T-helper 9 cell (primary cell): ENCODE measurements around the gene AGBL4.
"Not testable (repeated sequence)": the region's sequence is repeated elsewhere in the genome, so short reads cannot be mapped to it uniquely, and the experiment has no call there.

Source experiments
- DNase-seq: peaks from one replicate; pipeline ENCODE4 v3.0.0-alpha.2; 2020
- total RNA-seq, 2 donors: gene quantifications; one replicate each; lab custom pipeline; 2026; lab: John Stamatoyannopoulos, UW

Gene AGBL4
- total RNA-seq: 0 reads per million in 2 donors

DNA sequence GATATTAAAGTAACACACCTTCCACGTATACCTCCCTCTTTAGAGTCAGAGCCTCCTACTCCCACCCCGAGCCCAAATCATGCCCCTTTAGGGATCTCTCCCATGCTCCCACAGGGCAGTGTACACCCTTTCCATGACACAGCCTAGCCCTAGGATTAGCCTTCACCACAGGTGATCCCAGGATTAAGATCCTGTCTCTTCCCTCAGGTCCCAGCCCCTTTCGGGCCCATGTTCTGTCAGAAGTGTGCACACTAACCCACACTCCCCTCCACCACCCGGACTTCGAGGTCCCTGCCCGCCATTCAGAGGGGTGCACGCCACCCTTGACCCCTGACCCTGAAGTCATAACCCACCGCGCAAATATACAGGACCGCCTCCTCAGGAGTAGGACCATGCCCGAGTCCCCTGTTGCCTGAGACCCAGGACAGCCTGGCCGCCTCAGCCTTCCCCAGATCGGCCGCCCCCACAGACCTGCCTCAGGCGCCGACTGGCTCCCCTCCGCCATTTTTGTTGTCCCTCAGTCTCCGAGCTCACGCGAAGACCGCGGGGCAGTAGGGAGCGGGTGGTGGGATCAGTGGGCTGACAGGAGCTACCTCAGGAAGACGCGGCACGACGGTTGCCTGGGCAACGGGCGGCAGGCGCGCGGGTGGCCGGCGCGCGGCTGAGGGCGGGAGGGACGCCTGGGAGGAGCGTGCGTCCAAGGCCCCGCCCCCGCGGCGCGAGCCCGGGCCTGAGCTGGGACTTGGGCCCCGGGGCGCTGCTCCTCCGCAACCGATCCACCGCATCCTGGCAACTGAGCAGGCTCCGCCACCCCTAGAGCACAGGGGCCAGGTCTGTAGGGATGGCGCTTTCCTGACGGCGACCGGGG, at the start of gene AGBL4:
Gene AGBL4 (minus strand): TSS at position 663 of the 868 bp plus-strand sequence.
- no peak for DNase-seq

DNA sequence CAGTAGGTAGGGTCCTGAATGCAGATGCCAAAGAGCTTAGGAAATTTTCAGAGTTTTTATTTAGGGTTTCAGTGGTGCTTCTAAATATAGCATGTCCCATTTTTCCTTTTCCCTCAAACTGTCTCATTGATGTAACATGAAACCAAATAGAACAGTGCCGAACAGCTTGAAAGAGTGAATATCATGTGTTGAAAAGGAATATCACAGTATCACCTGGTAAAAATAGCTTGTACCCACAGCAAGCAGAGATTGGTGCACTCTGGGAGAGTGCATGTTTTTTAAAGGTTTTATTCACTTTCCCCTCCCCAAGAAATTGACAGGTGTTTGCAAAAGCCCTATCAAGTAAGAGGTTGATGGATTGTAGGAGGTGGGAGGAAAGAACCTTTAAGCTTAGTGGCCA, 43.1 kb upstream of the AGBL4 start:
- DNase-seq: no peak

DNA sequence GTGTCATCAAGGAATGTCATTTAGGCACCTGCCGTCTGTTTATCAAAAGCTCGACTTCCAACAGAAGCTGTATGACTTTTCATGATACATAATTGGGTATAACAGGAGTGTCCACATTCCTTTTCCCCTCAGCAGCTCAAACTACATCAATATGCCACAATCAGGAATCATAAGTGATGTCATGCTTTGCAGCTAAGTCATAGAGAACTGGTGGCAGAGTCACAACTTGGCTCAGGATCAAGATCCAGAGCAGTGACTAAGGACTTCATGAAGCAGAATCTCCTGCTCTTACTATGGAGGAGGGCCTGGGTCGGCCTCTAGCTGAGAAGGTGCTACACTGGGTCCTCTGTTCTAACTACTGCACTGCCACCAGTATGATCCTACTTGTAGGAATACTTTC, 36.5 kb upstream of the AGBL4 start:
- DNase-seq: no peak

DNA sequence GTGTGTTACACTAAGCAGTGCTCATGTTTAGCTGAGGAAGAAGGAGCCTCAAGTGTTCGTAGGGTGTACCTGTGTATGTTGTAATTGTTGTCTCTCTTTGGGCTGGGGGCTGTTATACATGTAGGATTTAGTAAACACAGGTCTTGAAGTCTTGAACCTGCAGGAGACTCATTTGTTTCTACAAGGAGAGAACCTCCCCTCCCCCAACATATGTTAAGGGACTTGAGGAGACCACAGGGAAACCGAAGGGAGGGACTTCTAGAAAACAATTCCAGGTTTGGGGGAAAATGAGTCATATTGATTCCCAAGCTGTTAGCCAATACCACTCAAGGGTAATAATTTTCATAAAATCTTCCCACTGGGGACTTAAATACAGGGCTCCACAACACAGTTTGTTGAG, 25.0 kb upstream of the AGBL4 start:
- DNase-seq: no peak

DNA sequence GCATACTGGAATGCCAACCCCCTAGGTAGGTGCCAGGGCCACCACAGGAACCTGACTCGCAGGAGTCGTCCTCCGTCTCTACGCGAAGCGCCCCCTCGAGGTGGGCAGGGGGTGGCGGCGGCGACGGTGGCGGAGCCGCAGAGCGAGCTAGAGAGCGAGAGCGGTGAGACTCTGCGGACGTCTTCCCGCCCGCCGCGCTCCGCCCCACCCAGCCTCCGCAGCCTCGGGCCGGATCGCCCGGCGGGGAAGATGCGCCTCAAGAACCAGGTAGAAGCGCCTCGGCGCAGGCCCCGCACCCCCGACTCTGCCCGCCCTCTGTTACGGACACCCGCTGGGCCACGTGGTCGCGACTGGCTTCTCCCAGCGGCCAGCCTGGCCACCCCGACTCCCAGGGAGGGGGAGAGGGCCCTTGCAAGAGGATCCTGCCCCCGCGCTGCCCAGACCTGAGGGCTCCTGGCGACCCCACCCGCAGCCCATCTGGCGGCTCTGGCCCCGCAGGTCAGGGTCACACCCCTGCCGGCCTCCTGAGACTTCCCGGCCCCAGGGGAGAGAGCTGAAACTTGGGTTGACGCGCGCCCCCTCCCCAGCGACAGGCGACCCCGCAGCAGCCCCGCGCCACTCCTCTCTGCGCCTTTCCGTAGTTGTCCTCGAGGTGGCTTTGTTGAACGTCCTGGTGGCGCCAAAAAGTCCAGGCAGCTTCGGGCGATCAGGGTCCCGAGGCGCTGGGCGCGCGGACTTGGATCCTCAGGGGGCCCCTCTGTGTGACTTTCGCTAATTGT, 24.4 kb upstream of the AGBL4 start:
- no peak for DNase-seq

DNA sequence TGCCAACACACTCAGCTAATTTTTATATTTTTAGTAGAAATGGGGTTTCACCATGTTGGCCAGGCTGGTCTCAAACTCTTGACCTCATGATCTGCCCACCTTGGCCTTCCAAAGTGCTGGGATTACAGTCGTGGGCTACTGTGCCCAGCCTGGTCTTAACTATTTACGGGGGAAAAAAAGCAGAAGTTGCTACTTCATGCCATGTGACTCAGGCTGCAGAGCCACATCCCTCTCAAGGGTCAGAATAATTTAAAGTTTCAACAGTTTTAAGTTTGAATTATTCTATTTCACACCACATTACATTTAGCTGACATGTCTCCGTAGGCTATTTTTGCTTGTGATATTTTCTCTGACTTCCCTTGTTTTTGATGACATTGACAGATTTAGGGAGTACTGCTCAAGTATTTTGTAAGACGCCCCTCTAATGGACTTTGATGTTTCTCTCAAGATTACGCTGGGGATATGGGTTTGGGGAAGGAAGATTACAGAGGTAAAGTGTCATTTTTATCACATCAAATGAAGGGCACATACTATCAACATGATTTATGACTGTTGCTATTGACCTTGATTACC, 14.6 kb upstream of the AGBL4 start:
- no peak for DNase-seq

DNA sequence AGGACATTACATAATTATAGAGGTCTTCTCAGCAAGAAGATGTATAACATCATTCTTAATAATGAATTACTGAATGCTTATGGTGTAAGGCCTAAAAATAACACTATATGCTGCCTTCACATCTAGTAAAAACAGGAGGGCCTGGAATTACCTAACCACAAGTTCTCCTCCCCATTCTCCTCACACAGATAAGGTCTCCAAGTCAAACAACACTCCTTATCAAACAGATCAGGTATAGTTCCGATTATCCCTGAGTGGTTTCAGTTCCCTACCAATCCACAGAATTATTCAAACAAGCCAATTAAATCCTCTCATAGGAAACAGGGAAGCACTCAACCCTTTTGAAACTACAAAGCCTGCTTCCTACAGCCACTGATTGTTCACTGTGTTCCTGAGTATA, 4.0 kb upstream of the AGBL4 start:
- DNase-seq: no peak

DNA sequence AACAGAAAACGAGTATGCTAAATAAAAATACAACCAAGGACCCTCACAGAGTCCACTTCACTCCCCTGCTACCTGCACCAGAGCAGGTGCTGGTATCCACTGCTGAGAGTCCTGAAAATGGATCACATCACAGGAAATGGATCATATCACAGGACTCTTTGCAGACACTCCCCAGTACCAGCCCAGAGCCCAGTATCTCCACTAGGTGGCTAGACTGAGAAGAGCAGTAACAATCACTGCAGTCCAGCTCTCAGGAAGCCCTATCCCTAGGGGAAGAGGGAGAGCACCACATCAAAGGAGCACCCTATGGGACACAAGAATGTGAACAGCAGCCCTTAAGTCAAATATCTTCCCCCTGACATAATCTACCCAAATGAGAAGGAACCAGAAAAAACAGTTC, 28.0 kb downstream of the AGBL4 start:
- DNase-seq: no peak

DNA sequence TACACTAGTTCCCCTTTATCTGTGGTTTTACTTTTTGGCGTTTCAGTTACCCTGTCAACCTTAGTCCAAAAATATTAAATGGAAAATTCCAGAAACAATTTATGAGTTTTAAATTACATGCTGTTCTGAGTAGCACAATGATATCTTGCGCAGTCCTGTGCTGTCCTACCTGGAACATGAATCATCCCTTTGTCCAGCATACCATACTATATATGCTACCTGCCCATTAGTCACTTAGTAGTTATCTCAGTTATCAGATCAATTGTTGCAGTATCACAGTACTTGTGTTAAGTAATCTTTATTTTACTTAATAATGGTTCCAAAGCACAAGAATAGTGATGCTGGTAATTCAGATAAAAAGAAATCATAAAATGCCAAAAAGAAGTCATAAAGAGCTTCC, 52.7 kb downstream of the AGBL4 start:
- DNase-seq: no peak

DNA sequence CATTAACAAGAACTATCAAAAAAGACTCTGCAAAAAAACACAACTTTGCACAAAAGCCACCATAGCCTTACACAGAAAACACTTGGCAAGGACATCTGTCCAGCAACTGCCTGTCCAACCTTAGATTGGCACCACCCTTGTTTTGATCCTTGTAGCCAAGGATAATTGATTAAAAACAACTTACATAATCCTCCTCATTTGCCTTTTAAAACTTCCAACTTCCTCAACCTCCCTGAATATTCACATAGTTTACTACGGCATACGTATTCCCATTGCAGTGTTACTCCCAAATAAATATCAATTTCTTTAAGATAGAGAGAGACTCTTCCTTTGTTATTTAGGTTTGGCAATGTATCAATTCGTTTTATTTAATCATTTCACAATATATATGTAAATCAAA, 72.4 kb downstream of the AGBL4 start:
- DNase-seq: no peak

DNA sequence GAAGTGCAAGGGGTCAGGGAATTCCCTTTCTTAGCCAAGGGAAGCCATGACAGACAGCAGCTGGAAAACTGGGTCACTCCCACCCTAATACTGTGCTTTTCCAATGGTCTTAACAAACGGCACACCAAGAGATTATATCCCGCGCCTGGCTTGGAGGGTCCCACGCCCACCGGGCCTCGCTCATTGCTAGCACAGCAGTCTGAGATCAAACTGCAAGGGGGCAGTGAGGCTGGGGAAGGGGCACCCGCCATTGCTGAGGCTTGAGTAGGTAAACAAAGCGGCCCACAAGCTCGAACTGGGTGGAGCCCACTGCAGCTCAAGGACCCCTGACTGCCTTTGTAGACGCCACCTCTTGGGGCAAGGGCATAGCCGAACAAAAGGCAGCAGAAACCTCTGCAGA, 108.5 kb downstream of the AGBL4 start:
- DNase-seq: not testable (repeated sequence)

DNA sequence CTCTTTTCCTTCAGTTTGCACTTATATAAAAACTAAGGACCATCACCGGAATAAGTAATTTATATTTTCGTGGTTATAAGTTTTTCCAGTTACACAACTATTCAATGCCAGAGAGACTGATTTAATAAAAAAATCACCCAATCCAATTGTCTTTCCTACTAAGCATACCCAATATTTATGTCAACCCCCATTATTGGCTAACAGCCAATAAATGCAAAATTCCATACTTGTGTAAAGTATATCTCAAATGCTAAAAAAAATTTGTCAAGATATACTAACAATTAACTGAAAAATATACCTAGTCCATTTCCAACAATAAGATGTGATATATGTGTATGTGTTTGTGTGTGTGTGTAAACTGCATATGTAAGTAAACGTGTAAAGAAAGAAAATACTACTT, 117.4 kb downstream of the AGBL4 start:
- DNase-seq: no peak

DNA sequence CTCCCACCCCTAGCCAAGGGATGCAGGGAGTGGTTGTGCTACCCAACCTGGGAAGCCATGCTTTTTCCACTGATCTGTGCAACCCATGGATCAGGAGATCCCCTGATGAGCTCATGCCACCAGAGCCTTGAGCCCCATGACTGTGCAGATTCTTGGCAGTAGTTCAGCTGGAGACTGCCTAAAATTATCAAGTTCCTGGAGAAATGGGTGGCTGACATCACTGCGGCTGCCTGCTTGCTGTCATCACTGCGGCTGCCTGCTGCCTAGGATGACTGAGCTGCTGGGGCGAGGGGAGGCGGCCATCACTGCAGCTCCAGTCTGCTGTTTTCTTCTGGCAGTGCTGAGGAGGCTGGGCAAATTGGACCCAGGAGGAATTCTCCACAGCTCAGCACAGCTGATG, 159.2 kb downstream of the AGBL4 start:
- no peak for DNase-seq

DNA sequence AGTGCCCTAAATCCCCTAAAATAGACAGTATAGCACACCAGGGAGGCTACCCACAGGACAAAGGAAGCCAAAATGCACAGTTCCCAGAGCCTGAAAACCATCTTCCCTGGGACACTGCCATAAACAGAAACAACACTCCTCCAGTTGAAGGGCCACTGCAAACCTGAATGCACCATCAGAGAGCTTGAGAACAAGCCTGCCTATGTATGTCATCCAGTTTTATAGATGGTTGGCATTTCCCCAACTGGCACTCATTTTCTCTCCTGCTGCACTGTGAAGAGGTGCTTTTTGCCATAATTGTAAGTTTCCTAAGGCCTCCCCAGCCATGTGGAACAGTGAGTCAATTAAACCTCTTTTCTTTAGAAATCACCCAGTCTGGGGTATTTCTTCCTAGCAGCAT, 169.0 kb downstream of the AGBL4 start:
- DNase-seq: no peak

DNA sequence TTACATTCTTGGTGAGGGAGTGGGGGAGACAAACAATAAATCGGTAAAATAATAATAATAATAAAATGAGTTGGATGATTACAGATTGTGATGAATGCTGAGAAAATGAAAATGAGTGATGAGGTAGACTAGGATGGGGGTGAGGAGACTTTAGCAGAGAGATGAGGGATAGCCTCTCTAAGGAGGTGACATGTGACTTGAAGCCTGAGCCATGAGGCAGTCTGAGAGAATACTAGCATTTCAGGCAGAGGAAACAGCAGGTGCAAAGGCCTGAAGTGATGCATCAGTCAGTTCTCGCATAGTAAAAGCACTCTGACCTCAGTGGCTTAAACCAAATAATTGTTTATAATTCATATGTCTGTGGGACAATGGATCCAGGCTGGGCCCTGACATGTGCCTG, 181.2 kb downstream of the AGBL4 start:
- no peak for DNase-seq

DNA sequence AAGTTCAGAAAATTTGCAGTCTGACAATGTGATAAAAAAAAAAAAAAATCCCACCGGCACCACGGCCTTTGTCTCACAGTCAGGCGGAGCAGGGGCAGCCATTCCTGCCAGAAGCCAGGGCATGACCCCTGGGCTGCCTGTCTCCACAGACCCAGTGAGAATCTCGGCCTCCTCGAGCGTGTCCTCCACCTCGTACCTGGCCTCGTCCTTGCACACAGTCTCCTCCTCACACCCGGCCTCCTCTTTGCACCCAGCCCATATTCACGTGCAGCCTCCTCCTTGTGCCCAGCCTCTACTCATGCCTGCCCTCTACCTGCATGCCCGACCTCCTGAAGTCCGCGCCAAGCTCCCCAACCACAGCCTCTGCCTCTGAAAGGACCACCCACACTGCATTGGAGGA, 182.0 kb downstream of the AGBL4 start:
- no peak for DNase-seq

DNA sequence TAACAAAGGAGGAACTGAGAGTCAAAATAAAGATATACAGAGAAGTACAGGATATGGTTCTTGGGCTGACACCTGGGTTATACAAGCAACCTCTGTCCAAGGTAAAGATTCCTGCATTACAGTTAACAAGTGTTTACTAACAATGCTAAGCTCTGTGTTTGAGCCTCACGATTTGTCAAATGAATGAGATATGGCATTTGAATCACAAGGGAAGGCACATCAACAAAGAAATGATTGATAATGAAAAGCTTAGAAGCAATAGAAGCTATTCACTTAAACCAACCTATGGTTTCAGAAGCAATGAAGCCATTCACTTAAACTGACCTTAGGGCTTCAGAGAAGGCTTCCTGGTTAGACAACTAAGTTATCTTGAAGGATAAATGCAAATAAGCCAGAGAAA, 199.5 kb downstream of the AGBL4 start:
- no peak for DNase-seq

DNA sequence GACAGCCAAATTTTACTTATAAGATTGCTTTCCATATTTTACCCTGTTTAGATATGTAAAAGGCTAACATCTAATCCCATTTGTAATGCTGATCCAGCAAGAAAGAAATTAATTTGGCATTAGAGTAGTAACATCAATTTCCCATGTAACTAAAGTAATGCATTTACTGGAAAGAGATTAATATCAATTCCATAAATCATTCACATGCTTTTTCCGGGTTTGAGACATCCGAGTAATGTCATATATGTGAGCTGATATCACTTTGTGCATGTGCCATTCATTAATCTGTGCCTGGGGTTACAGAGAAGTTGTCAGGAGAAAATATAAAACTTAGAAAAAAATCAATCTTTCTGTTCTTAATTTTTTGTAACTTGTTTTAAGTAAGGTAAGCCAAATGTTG, 206.1 kb downstream of the AGBL4 start:
- DNase-seq: no peak

DNA sequence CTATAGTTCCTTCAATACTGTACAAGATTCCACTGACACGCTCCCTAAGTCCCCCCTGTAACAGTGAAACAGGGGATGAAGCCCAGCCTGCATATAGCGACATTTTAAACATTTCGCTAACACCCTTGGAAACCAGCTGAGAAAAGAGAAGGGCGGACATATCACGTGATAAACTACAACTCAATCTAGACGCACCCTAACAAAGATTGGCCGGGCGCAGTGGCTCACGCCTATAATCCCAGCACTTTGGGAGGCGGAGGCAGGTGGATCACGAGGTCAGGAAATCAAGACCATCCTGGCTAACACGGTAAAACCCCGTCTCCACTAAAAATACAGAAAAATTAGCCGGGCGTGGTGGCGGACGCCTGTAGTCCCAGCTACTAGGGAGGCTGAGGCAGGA, 236.7 kb downstream of the AGBL4 start:
- DNase-seq: not testable (repeated sequence)

DNA sequence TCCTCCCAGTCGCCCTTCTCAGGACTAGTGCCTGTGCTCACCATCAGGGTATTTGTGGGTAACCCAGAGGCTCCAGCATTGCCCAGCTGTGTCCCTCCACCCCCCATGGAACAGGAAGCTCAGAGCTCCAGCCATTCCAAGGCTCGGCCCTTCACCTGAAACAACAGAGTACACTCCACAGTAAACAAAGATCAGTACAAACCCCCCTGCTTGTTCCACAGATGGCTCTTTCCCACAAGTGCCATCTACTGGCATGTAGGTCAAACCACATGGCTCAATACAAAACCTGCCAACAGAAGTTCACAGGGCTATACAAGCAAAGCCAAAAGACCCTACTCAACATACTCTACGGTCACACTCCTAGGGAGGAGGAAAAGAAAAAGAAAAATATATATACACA, 258.7 kb downstream of the AGBL4 start:
- no peak for DNase-seq

DNA sequence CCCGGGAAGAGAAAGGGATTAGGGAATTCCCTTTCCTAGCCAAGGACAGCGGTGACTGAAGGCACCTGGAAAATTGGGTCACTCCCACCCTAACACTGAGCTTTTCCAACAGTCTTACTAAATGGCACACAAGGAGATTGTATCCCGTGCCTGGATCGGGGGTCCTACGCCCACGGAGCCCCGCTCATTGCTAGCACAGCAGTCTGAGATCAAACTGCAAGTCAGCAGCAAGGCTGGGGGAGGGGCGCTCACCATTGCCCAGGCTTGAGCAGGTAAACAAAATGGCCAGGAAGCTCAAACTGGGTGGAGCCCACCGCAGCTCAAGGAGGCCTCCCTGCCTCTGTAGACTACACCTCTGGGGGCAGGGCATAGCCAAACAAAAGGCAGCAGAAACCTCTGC, 285.6 kb downstream of the AGBL4 start:
- DNase-seq: not testable (repeated sequence)

DNA sequence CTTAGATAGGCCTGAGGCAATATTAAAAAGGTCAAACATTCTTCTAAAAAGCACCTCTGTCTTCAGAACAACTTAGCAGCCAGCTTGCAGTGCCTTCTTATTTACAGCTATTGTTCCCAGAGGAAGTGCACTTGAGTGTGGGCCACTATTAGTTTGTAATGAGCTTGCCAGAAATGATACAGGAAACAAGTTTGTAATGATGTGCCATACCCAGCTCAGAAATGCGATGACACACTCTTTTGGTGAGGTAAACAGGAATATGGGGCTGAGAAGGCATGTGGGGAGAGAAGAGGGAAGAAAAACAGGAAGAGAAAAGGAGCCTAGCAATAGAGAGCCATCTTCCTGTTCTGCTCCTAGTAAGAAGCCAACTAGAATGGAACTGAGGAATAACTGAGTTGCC, 295.4 kb downstream of the AGBL4 start:
- DNase-seq: no peak

DNA sequence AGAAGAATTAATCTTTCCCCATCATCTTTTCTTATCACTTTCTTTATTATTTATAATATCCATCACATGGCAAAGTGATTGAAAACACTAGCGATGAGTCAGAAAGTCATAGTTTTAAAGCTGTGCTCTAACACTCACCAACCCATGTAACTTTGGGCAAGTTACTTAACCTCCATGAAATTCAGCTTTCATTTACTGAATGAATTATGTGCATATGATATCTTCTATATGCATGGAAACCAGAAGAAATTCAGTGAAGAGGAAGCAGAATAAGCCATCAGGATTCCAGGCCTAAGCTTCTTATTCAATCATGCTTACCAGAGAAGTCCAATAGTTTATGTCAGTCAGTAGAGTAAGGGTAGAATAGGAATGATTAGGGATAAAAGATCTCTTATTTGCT, 300.1 kb downstream of the AGBL4 start:
- DNase-seq: no peak
